GM12878 (cell line): ENCODE data around the gene FANK1. TPM values are rescaled to one million over a fixed set of nuclear protein-coding genes. Genes with fewer than 3 reads are reported as not detected.

Source experiments
- ATAC-seq: fragments of 200-7000 bp; cut with Tn5 transposase; 3 replicates; pipeline ENCODE4 v1.9.1; 2020; ENCODE audit warnings: mild to moderate bottlenecking, moderate library complexity
- BruUV-seq: library from RNA; stranded (reverse); fragments of 400-500 nt; replicated peaks from 2 replicates; lab custom pipeline; 2021; lab: Mats Ljungman, UMichigan
- CTCF ChIA-PET: fragments of 300-600 bp; sonication (Branson Sonifier 250); formaldehyde crosslinking; extraction: SDS; loops from one replicate; lab custom pipeline; 2021; ENCODE audit warnings: inconsistent platforms; lab: Yijun Ruan, JAX
- POLR2A ChIA-PET: fragments of 350-600 bp; formaldehyde crosslinking; extraction: SDS; loops from one replicate; lab custom pipeline; 2021; ENCODE audit warnings: inconsistent platforms; lab: Charles Lee
- RAD21 ChIA-PET: fragments of 300-600 bp; sonication (Branson Sonifier 250); formaldehyde crosslinking; loops from one replicate; lab custom pipeline; 2023; ENCODE audit warnings: antibody characterized with exemption; ENCODE audit not compliant: unreplicated experiment; lab: Charles Lee
- SMC1A ChIA-PET: fragments of 300-600 bp; sonication (Branson Sonifier 250); formaldehyde crosslinking; loops from one replicate; lab custom pipeline; 2023; ENCODE audit not compliant: unreplicated experiment, uncharacterized antibody; lab: Charles Lee
- DNase-seq: peaks from one replicate; pipeline ENCODE4 v3.0.0-alpha.2; 2011; ENCODE audit warnings: low read depth, low spot score
- FAIRE-seq: peaks from 3 replicates; lab custom pipeline; 2011; peaks lifted over from hg19 to GRCh38; lab: Jason Lieb, UNC
- H2AFZ ChIP-seq: 2 replicates; pipeline ENCODE4 v1.6.0; 2011; ENCODE audit warnings: low read depth, low read length, control low read depth; ENCODE audit not compliant: control insufficient read depth
- H3K27ac ChIP-seq: 2 replicates; pipeline ENCODE4 v1.5.1; 2011; ENCODE audit warnings: control low read depth; ENCODE audit not compliant: control insufficient read depth, insufficient read depth
- H3K27me3 ChIP-seq, 2 experiments: replicated peaks in 1 of 2; 2 replicates each; pipeline versions ENCODE4 v1.6.0 to v1.6.1; 2011; ENCODE audit warnings: low read length in 1 of 2; ENCODE audit not compliant: control insufficient read depth in 2 of 2, insufficient read depth in 2 of 2
- H3K36me3 ChIP-seq, 2 experiments: 2 replicates each; pipeline ENCODE4 v1.5.1; 2011; ENCODE audit warnings: low read length in 1 of 2; ENCODE audit not compliant: control insufficient read depth in 2 of 2, insufficient read depth in 2 of 2
- H3K4me1 ChIP-seq: 2 replicates; pipeline ENCODE4 v1.6.1; 2011; ENCODE audit warnings: mild to moderate bottlenecking, low read length, moderate library complexity, mixed read lengths; ENCODE audit not compliant: control insufficient read depth, insufficient read depth
- H3K4me2 ChIP-seq: 2 replicates; pipeline ENCODE4 v1.6.0; 2011; ENCODE audit warnings: control low read depth; ENCODE audit not compliant: control insufficient read depth, insufficient read depth
- H3K4me3 ChIP-seq: fragments of 200-600 bp; sonication (generic); 2 replicates; pipeline ENCODE4 v1.5.1; 2016
- H3K79me2 ChIP-seq: 2 replicates; pipeline ENCODE4 v1.6.0; 2011; ENCODE audit warnings: low read length; ENCODE audit not compliant: control insufficient read depth, insufficient read depth
- H3K9ac ChIP-seq: 2 replicates; pipeline ENCODE4 v1.8.0; 2011; ENCODE audit warnings: low read length, control low read depth, mixed read lengths; ENCODE audit not compliant: control insufficient read depth, insufficient read depth
- H3K9me3 ChIP-seq: replicated peaks from 3 replicates; pipeline ENCODE4 v1.5.1; 2011; ENCODE audit warnings: mild to moderate bottlenecking, low read length; ENCODE audit not compliant: control insufficient read depth, insufficient read depth
- H4K20me1 ChIP-seq: 2 replicates; pipeline ENCODE4 v1.6.0; 2011; ENCODE audit not compliant: control insufficient read depth, insufficient read depth
- EED ChIP-seq: sonication (generic); IDR thresholded peaks from 2 replicates; pipeline ENCODE4 v1.6.1; 2016; ENCODE audit warnings: antibody characterized with exemption, low read depth
- IKZF1 ChIP-seq: fragments of 450-650 bp; conservative IDR thresholded peaks from 2 replicates; pipeline ENCODE4 v1.6.1; 2017; ENCODE audit warnings: antibody characterized with exemption, mild to moderate bottlenecking
- IKZF2 ChIP-seq, 2 experiments: fragments of 450-650 bp; IDR thresholded peaks; 2 replicates each; pipeline ENCODE4 v1.6.1; 2017; ENCODE audit warnings: mild to moderate bottlenecking in 2 of 2, moderate library complexity in 2 of 2
- PAX8 ChIP-seq: fragments of 450-650 bp; IDR thresholded peaks from 2 replicates; pipeline ENCODE4 v1.6.1; 2017; ENCODE audit warnings: mild to moderate bottlenecking, moderate library complexity
- RELB ChIP-seq: fragments of 450-650 bp; IDR thresholded peaks from 2 replicates; pipeline ENCODE4 v1.6.1; 2017; ENCODE audit warnings: low read depth, mild to moderate bottlenecking, moderate library complexity
- RUNX3 ChIP-seq: IDR thresholded peaks from 2 replicates; pipeline ENCODE4 v1.6.1; 2012; ENCODE audit warnings: low read length, inconsistent platforms
- ZBED1 ChIP-seq: IDR thresholded peaks from 2 replicates; pipeline ENCODE4 v1.6.1; 2016; ENCODE audit warnings: borderline replicate concordance
- WGBS: methylation state at CpG from one replicate; pipeline ENCODE4 v1.1.6; 2016; ENCODE audit warnings: low lambda C conversion rate; ENCODE audit not compliant: insufficient replicate concordance, insufficient coverage; ENCODE audit errors: missing lambda C conversion rate; 5-methylcytosine and 5-hydroxymethylcytosine counted together
- in situ Hi-C: fragments of 300-500 bp; cut with MboI; formaldehyde crosslinking; loops from 9 replicates; pipeline ENCODE4 v1.14.3; 2018; ENCODE audit warnings: mixed read lengths
- intact Hi-C: fragments of 100-400 bp; cut with micrococcal nuclease; formaldehyde crosslinking; loops from one replicate; pipeline ENCODE4 v1.14.2; 2022; ENCODE audit not compliant: unreplicated experiment
- polyA plus RNA-seq, 11 experiments: library from polyadenylated mRNA; depleted of rRNA in 4 of 11; unstranded in 6 of 11; stranded (reverse) in 5 of 11; fragments of >200 nt; fragmentation: Nextera tagmentation in 4 of 11; fragmentation: Illumina TruSeq in 1 of 11; extraction: Ambion mirVana in 4 of 11; extraction: Trizol in 1 of 11; gene quantifications; 1 replicate in 1 of 11; 2 replicates in 10 of 11; pipeline versions ENCODE4 v1.2.1 to v1.2.3, GENCODE V29; 2011 to 2016; ENCODE audit warnings: inconsistent platforms in 2 of 11, missing spikeins in 2 of 11, low read depth in 1 of 11
- total RNA-seq, 4 experiments: library from RNA; depleted of rRNA in 3 of 4; stranded (reverse); fragments of >200 nt in 3 of 4; fragmentation: Illumina TruSeq in 1 of 4; extraction: Trizol in 1 of 4; gene quantifications; 2 replicates each; pipeline versions ENCODE4 v1.2.1 to v1.2.3, GENCODE V29; 2013 to 2021

FANK1 gene
- total and polyA plus RNA-seq, 10 of the 15 experiments (the other 5 are each of a cell fraction or from before 2014, with no cell fraction given): 0.07 to 0.16 (median 0.13) TPM; not detected in 6

DNA sequence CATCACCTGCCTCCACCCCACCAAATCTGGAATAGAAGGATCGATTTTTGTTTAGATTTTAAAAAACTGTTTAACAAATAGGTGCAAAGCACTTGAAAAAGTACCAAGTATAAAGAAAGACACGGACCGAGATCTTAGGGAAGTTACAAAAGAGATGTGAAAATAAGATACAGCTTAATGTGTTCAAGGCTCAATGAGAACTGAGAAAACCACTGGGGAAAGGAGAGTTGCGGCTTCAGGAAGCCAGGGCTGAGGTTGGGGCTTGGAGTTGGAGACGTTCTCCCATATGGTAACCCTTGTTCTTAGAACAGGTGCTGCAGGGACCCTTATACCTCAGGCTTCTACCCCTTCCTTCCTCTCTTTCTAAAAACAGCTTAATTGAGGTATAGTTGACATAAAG lies 140.2 kb downstream of the FANK1 start:
- 1% methylated on average over 5 of the region's 5 CpGs for WGBS
- Histone ChIP-seq H3K9me3 (peaks cover 3% of the 10 kb centered on the region; the same call in 1 of the 3 replicates), H3K27me3 (no peaks in the 10 kb centered on the region), H3K4me2 (no peak overlapping the region), H3K79me2 (no peaks in the 10 kb centered on the region), H3K4me1 (peaks cover 4% of the 10 kb centered on the region), H3K9ac (no peak overlapping the region), H3K27ac (no peak overlapping the region), H4K20me1 (no peaks in the 10 kb centered on the region), H2AFZ (no peak overlapping the region), H3K4me3 (no peak overlapping the region), H3K36me3 (no peaks in the 10 kb centered on the region)
- in situ Hi-C loops (no loop called here), intact Hi-C loops (no loop called here)
- POLR2A ChIA-PET: no interaction called here
- RAD21 ChIA-PET: interaction anchor here (0.6 kb wide), 1 partner anchor 935 kb away, joined by 3 read pairs; no protein-coding TSS in a partner anchor
- no peak for DNase-seq
- FAIRE-seq: no peak
- TF ChIP-seq ZBED1 (no peak), IKZF1 (0 out of 2 replicates have a peak, but pooled peaks have one; percentile 27), IKZF2 (IDR thresholded peaks at IDR 0.05) (peak in 1 of 2 experiments; percentile 47; a peak in 1 of 4 replicates), RELB (0 out of 2 replicates have a peak, but pooled peaks have one; percentile 16), PAX8 (no peak), RUNX3 (peak; percentile 35; the same call in 1 of the 2 replicates), EED (peak; percentile 63)
- BruUV-seq: no TSS peak
- no peak for ATAC-seq
- SMC1A ChIA-PET: interaction anchor here (0.8 kb wide), 1 partner anchor 79 kb away, joined by 3 read pairs; no protein-coding TSS in a partner anchor
- CTCF ChIA-PET: interaction anchor here (0.5 to 0.6 kb wide), 2 partner anchors 161 to 1266 kb away, joined by 3 read pairs; no protein-coding TSS in a partner anchor
